ENCODE data around the gene LRCH1. TPM values are rescaled to one million over a fixed set of nuclear protein-coding genes. Genes with fewer than 3 reads are reported as not detected.
A peak's percentile ranks its signal among the peaks of the same experiment; 100 is the strongest.

The LRCH1 gene
- polyA plus RNA-seq, 1 donor (not counting 4 experiments of a cell fraction or from before 2014, with no cell fraction given): 16.2 TPM

- Histone ChIP-seq H3K79me2 (ENCODE audit: control insufficient read depth, insufficient read depth, low read length) (peaks cover 45% of the 10 kb centered on the region), H3K4me1 (ENCODE audit: control insufficient read depth, extremely low read depth, insufficient read depth, low read length) (peaks cover 8% of the 10 kb centered on the region), H2AFZ (ENCODE audit: control insufficient read depth, low read length) (no peak overlapping the region), H3K4me2 (ENCODE audit: control insufficient read depth, extremely low read depth, insufficient read depth, low read depth, low read length) (no peak overlapping the region), H3K27ac (ENCODE audit: control insufficient read depth, insufficient read depth, low read length) (no peak overlapping the region), H3K27me3 (ENCODE audit: control insufficient read depth, extremely low read depth, insufficient read depth, low read length) (no peaks in the 10 kb centered on the region), H3K4me3 (ENCODE audit: control insufficient read depth in 2 of 3, extremely low read depth in 1 of 3, insufficient read depth in 2 of 3, low read depth in 1 of 3, low read length in 3 of 3) (no peak overlapping the region), H3K9ac (ENCODE audit: control insufficient read depth, extremely low read depth, insufficient read depth, low read length) (no peak overlapping the region), H3K9me3 (ENCODE audit: control insufficient read depth, low read depth, low read length) (no peaks in the 10 kb centered on the region), H3K36me3 (ENCODE audit: control insufficient read depth in 2 of 2, extremely low read depth in 1 of 2, insufficient read depth in 2 of 2, low read length in 2 of 2) (no peaks in the 10 kb centered on the region), H4K20me1 (ENCODE audit: control insufficient read depth, extremely low read depth, insufficient read depth, low read length) (peaks cover 3% of the 10 kb centered on the region), H3K9me1 (ENCODE audit: control insufficient read depth, extremely low read depth, insufficient read depth, low read length) (no peaks in the 10 kb centered on the region)
- FAIRE-seq: no peak
- no peak for DNase-seq (ENCODE audit: low read depth, low spot score)
- TF ChIP-seq EZH2 (IDR thresholded peaks at IDR 0.05; ENCODE audit: low read length) (no peak), CTCF (optimal IDR thresholded peaks at IDR 0.05 in 1 of 3, IDR thresholded peaks at IDR 0.05 in 1 of 3, conservative IDR thresholded peaks at IDR 0.05 in 1 of 3; ENCODE audit: extremely low read depth in 1 of 3, insufficient read depth in 2 of 3, low read length in 3 of 3) (no peak)
- dilution Hi-C loops (cut with MboI; ENCODE audit: extremely low pct_ligation_motif_present, low sequenced_read_pairs): no loop called here
These were observed 109.7 kb downstream of the LRCH1 start for GRCh38 chr13:46662690-46663089.

GRCh38 chr13:46663206-46664037 is 110.5 kb downstream of the LRCH1 start:
- Histone ChIP-seq H3K79me2 (ENCODE audit: control insufficient read depth, insufficient read depth, low read length) (peaks cover 45% of the 10 kb centered on the region), H3K9me3 (ENCODE audit: control insufficient read depth, low read depth, low read length) (no peaks in the 10 kb centered on the region), H3K9ac (ENCODE audit: control insufficient read depth, extremely low read depth, insufficient read depth, low read length) (no peak overlapping the region), H3K4me3 (ENCODE audit: control insufficient read depth in 2 of 3, extremely low read depth in 1 of 3, insufficient read depth in 2 of 3, low read depth in 1 of 3, low read length in 3 of 3) (no peak overlapping the region), H3K4me2 (ENCODE audit: control insufficient read depth, extremely low read depth, insufficient read depth, low read depth, low read length) (no peak overlapping the region), H2AFZ (ENCODE audit: control insufficient read depth, low read length) (no peak overlapping the region), H3K9me1 (ENCODE audit: control insufficient read depth, extremely low read depth, insufficient read depth, low read length) (peaks cover 2% of the 10 kb centered on the region), H3K4me1 (ENCODE audit: control insufficient read depth, extremely low read depth, insufficient read depth, low read length) (peaks cover 14% of the 10 kb centered on the region), H3K27ac (ENCODE audit: control insufficient read depth, insufficient read depth, low read length) (no peak overlapping the region), H4K20me1 (ENCODE audit: control insufficient read depth, extremely low read depth, insufficient read depth, low read length) (peaks cover 3% of the 10 kb centered on the region), H3K36me3 (ENCODE audit: control insufficient read depth in 2 of 2, extremely low read depth in 1 of 2, insufficient read depth in 2 of 2, low read length in 2 of 2) (no peaks in the 10 kb centered on the region), H3K27me3 (ENCODE audit: control insufficient read depth, extremely low read depth, insufficient read depth, low read length) (no peaks in the 10 kb centered on the region)
- TF ChIP-seq CTCF (optimal IDR thresholded peaks at IDR 0.05 in 1 of 3, IDR thresholded peaks at IDR 0.05 in 1 of 3, conservative IDR thresholded peaks at IDR 0.05 in 1 of 3; ENCODE audit: extremely low read depth in 1 of 3, insufficient read depth in 2 of 3, low read length in 3 of 3): no peak
- no peak for TF ChIP-seq EZH2 (IDR thresholded peaks at IDR 0.05; ENCODE audit: low read length)
- dilution Hi-C loops (cut with MboI; ENCODE audit: extremely low pct_ligation_motif_present, low sequenced_read_pairs): no loop called here
- peak; percentile 48 for FAIRE-seq
- no peak for DNase-seq (ENCODE audit: low read depth, low spot score)
